Fibroblast of peridontal ligament (primary cell): ENCODE measurements around the gene SOCS4.
A peak's percentile ranks its signal among the peaks of the same experiment; 100 is the strongest.

Experiments used
- DNase-seq: peaks from one replicate; pipeline ENCODE4 v3.0.0-alpha.2; 2010; ENCODE audit errors: extremely low read depth

Gene SOCS4

DNA sequence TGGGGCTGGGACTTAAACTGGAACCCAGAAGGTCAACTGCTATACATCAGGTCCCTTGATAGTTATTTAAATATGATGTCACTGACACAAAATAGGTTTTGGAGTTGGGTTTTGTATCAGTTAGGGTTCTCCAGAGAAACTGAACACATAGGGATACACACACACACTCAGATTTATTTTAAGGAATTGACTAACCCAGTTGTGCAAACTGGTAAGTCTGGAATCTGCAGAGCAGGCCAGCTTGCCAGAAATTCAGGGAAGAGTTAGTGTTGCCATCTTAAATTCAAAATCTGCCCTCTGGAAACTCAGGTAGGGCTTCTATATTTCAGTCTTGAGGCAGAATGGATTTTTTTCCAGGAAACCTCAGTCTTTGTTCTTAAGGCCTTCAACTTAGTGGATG lies 61.3 kb downstream of the SOCS4 start:
- peak; percentile 64 for DNase-seq

GRCh38 chr14:55092341-55092740 lies 65.3 kb downstream of the SOCS4 start:
- peak; percentile 86 for DNase-seq

GRCh38 chr14:55094292-55095157 lies 67.5 kb downstream of the SOCS4 start:
- peak; percentile 60 for DNase-seq

DNA sequence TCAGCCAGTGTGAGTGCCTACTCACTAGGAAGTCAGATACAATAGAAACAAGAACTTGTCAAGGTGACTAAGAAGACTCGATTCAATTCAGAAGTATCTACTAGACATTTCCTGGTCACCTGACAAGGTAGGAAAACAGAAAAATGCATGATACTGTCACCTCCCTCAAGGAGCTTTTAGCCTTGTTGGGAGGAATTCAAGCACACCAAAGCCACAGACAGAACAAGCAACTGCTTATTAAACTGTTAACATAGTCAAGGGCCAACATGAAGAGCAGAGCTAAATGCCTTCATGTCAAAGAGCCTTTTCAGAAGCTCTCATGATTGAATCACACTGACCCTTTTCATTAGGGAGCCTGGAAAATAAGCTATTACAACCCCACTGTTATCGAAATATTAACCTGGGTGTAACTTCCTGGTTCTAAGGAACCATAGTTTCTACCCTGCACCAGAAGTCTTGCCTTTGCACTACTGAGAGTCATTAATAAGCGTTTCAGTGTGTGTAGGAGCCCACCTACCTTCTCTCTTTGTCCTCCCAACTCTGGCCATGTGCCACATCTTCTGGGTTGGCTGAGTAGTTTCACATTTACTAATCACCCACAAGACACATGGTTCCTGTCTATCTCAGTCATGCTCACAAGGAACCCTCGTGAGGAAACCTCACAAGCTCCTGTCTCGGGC lies 71.0 kb downstream of the SOCS4 start:
- no peak for DNase-seq

GRCh38 chr14:55098561-55098898 lies 71.5 kb downstream of the SOCS4 start:
- DNase-seq, result no peak
